ENCODE results near the gene TXNRD2. TPM values are rescaled to one million over a fixed set of nuclear protein-coding genes. Genes with fewer than 3 reads are reported as not detected.
A peak's percentile ranks its signal among the peaks of the same experiment; 100 is the strongest.

The TXNRD2 gene
- total RNA-seq, result 10 to 100 TPM; 14.1 to 21.4 TPM

DNA sequence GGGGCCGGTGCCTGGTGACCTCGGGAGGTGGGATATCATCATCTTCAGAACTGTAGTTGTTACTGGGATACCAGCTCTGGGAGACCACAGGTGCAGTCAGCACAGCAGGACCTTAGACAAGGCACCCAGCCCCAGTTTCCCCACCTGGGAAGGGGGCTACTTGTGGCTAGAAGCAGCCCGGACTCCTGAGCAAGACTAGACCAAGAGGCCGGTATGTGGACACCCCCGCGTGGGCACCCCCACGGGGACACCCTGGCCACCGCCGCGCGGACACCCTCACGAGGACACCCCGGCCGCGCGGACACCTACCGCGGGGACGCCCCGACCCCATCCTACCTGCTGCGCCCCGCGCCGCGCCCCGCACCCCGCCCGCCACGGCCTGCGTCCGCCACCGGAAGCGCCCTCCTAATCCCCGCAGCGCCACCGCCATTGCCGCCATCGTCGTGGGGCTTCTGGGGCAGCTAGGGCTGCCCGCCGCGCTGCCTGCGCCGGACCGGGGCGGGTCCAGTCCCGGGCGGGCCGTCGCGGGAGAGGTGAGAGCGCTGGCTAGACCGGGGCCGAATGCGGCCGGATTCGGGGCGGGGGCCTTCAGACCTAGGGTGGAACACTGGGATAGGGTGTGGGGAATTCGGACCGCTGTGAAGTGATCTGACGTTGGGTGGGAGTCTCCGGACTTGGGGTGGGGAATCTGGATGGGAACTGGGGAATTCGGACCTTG, at the start of gene TXNRD2, which contains the start of gene COMT:
Gene TXNRD2, minus strand, starts transcription at position 454 of the 718 bp plus-strand sequence. Its CDS starts 15 bp downstream, at position 439.
Gene COMT, plus strand, starts transcription at position 408 of the 718 bp plus-strand sequence. CDS start 20,755 bp downstream, outside the sequence.
- peak; percentile 91 for ATAC-seq (replicated peaks)
- no peaks in the 10 kb centered on the region for H3K27me3 Mint-ChIP-seq

GRCh38 chr22:19991395-19991644, 49.7 kb upstream of the TXNRD2 start:
- Mint-ChIP-seq H3K4me1 (peaks cover 6% of the 10 kb centered on the region), H3K36me3 (ENCODE audit: low read depth) (no peaks in the 10 kb centered on the region), H3K27me3 (peaks cover 6% of the 10 kb centered on the region), H3K27ac (no peak overlapping the region), H3K9me3 (no peaks in the 10 kb centered on the region), H3K4me3 (no peak overlapping the region)
- no peak for ATAC-seq (replicated peaks)

More for the DNA sequence above, at the start of gene TXNRD2, which contains the start of gene COMT:
- Mint-ChIP-seq H3K27ac (peak within 1 kb of the TSS; percentile 99), H3K4me1 (peaks cover 17% of the 10 kb centered on the region), H3K36me3 (ENCODE audit: low read depth) (peaks cover 14% of the 10 kb centered on the region), H3K4me3 (peak within 1 kb of the TSS; percentile 98), H3K9me3 (peaks cover 3% of the 10 kb centered on the region)

GRCh38 chr22:19990609-19991394, 49.2 kb upstream of the TXNRD2 start:
- no peak for ATAC-seq (replicated peaks)

DNA sequence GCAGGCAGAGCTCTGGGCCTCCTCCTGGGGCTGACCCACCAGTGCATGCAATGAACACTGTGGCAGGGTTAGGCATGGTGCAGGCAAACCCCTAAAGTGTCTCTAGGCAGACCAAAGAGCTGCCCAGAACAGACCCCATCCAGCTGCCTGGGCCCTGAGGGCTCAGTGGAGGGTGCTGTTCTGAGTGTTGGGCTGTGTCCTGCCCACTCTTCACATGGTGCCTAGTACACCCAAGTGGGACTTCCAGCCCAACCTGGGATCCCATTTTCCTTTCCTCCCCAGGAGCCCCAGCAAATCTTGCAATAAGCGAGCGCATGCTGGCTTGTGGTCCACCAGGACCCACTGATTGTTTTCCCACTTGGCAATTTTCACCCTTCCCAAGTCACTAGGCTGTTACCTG, 48.6 kb upstream of the TXNRD2 start:
- Mint-ChIP-seq H3K4me1 (peaks cover 6% of the 10 kb centered on the region), H3K27me3 (peaks cover 6% of the 10 kb centered on the region)
- no peak for ATAC-seq (replicated peaks)

More at GRCh38 chr22:19990609-19991394, 49.2 kb upstream of the TXNRD2 start:
- Mint-ChIP-seq H3K36me3 (ENCODE audit: low read depth) (no peaks in the 10 kb centered on the region), H3K4me3 (no peak overlapping the region), H3K9me3 (no peaks in the 10 kb centered on the region), H3K4me1 (peaks cover 6% of the 10 kb centered on the region), H3K27ac (no peak overlapping the region), H3K27me3 (peaks cover 6% of the 10 kb centered on the region)

DNA sequence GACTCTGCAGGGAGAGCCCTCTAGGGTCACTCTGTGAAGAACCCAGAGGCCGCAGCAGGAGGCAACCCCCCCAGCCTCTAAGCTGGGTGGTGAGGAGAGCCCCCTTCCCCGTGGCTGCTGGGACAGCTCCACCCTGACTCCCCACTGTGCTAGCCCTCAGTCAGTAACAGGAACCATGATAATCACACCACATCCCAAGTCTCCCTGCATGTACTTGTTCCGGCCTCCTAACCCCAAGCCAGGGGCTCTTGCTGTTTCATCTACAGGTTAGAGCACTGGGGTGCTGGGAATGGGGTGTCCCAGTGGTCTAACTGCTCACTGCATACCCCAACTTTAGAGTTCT, 48.1 kb upstream of the TXNRD2 start:
- no peak overlapping the region for H3K4me3 Mint-ChIP-seq
- H3K27ac Mint-ChIP-seq, result no peak overlapping the region
- H3K36me3 Mint-ChIP-seq (ENCODE audit: low read depth), result no peaks in the 10 kb centered on the region
- peaks cover under 1% of the 10 kb centered on the region for H3K4me1 Mint-ChIP-seq
- H3K9me3 Mint-ChIP-seq, result no peaks in the 10 kb centered on the region
- ATAC-seq (replicated peaks), result no peak
- H3K27me3 Mint-ChIP-seq, result peaks cover 3% of the 10 kb centered on the region

More for the DNA sequence above, 48.6 kb upstream of the TXNRD2 start:
- Mint-ChIP-seq H3K36me3 (ENCODE audit: low read depth) (no peaks in the 10 kb centered on the region), H3K9me3 (no peaks in the 10 kb centered on the region), H3K4me3 (no peak overlapping the region), H3K27ac (no peak overlapping the region)

DNA sequence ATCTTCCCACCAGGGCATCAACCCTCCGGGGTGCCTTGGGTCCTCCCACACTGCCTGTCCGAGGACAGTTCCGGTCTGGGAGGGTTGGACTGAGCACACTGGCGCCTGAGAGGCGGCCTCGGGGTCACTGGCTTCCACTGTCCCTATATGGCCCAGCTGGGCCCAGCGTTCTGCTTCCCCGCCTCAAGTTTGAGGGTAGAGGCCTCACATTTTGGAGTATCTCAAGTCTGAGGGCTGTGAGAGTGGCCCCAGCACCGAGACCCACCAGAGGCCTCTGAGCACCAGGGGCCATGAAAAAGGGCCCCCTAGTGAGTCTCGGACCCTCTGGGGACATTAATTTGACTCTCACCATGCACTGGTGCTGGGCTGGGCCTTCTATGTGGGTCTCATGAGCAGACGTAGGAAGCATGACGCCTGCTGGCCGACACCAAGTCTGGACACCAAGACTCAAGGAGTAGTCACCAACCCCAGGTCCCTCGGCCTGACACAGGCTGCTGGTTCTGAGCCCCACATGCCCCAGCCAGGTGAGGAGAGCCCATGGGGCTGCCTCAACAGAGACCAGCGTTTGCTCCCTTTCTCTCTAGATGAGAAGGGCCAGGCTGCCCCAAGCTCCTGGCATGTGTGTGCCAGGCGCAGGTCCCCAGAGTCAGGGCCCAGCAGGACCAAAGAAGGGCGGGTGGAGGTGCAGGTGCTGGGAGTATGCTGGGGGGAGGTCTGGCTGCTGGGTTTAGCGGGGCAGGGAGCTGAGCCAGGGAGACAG, 47.5 kb upstream of the TXNRD2 start:
- no peak overlapping the region for H3K4me3 Mint-ChIP-seq
- peaks cover 2% of the 10 kb centered on the region for H3K27me3 Mint-ChIP-seq
- no peaks in the 10 kb centered on the region for H3K9me3 Mint-ChIP-seq
- no peaks in the 10 kb centered on the region for H3K36me3 Mint-ChIP-seq (ENCODE audit: low read depth)
- ATAC-seq (replicated peaks), result no peak
- H3K27ac Mint-ChIP-seq, result no peak overlapping the region
- H3K4me1 Mint-ChIP-seq, result no peaks in the 10 kb centered on the region

- H3K27ac Mint-ChIP-seq, result no peak overlapping the region
- no peaks in the 10 kb centered on the region for H3K9me3 Mint-ChIP-seq
- no peaks in the 10 kb centered on the region for H3K36me3 Mint-ChIP-seq (ENCODE audit: low read depth)
- H3K27me3 Mint-ChIP-seq, result no peaks in the 10 kb centered on the region
- no peaks in the 10 kb centered on the region for H3K4me1 Mint-ChIP-seq
- ATAC-seq (replicated peaks), result no peak
- peak overlapping the region; percentile 34 for H3K4me3 Mint-ChIP-seq
Measured at GRCh38 chr22:19988331-19988808, 46.8 kb upstream of the TXNRD2 start.

DNA sequence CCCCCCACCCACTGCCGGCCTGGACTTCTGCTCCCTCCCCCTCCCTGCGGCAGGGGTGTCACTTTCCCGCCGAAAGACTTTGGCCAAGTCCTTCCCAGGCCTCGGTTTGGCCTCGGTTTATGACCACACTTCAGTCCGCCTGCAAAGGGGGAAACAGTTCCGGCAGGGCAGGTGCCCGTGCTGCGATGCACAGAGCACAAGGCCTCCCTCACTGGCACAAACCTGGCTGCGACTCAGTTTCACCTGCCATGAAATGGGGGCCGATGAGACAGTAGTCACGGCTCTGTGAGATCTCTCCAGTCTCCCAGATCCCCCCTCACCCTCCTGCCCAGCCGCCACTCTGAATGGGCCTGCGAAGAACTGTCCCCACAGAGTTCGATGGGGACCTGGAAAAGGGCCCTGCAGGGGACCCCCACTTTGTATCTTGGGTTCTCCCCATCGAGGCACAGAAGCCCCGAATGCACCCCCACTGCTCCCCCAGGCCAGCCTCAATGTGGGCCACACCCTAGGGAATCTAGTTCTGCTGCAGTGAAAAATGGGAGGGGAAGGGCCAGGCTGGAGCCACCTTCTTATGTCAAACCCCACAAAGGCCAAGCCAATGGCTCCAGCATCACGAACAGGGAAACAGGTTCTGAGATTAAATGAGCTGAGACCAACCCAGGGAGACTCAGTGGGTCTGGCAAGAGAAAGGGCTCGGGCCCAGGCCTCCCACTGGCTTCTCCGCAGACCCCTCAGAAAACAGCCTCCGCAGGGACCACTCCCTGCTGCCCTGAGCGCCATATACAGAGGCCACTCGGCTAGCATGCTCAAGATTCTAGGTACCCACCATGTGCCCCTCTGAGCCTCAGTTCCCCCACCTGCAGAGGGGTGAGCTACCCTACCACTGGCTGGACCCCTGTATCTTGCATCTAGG, 46.0 kb upstream of the TXNRD2 start:
- H3K4me1 Mint-ChIP-seq, result no peaks in the 10 kb centered on the region
- H3K27me3 Mint-ChIP-seq, result no peaks in the 10 kb centered on the region
- H3K4me3 Mint-ChIP-seq, result peak overlapping the region; percentile 34
- ATAC-seq (replicated peaks), result no peak
- no peaks in the 10 kb centered on the region for H3K36me3 Mint-ChIP-seq (ENCODE audit: low read depth)
- no peaks in the 10 kb centered on the region for H3K9me3 Mint-ChIP-seq
- H3K27ac Mint-ChIP-seq, result no peak overlapping the region

GRCh38 chr22:19986410-19987341, 45.1 kb upstream of the TXNRD2 start:
- Mint-ChIP-seq H3K9me3 (no peaks in the 10 kb centered on the region), H3K27ac (no peak overlapping the region), H3K4me1 (no peaks in the 10 kb centered on the region), H3K36me3 (ENCODE audit: low read depth) (no peaks in the 10 kb centered on the region), H3K27me3 (no peaks in the 10 kb centered on the region), H3K4me3 (peak overlapping the region; percentile 21)
- ATAC-seq (replicated peaks), result peak; percentile 92

DNA sequence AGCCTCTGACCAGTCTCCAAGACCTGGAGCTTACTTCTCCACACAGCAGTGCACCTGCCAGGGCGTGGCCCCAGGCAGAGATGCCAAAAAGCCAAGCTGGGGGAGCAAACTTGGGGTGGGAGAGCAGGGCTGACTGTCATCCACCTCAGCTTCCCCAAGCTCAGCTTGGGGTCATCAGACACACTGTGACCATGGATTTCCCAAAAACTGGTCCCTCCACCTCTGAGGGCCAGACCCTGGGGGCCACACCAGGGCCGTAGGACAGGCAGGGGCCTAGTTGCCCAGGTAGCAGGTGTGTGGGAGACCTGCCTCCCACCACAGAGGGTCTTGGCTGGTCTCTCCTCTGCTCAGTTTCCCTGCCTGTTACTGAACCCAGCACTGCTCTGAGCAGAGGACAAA, 44.4 kb upstream of the TXNRD2 start:
- no peak for ATAC-seq (replicated peaks)
- Mint-ChIP-seq H3K27me3 (no peaks in the 10 kb centered on the region), H3K4me1 (no peaks in the 10 kb centered on the region), H3K27ac (no peak overlapping the region), H3K4me3 (peak overlapping the region; percentile 21), H3K9me3 (no peaks in the 10 kb centered on the region), H3K36me3 (ENCODE audit: low read depth) (no peaks in the 10 kb centered on the region)

GRCh38 chr22:19984851-19985811, 43.5 kb upstream of the TXNRD2 start:
- H3K36me3 Mint-ChIP-seq (ENCODE audit: low read depth), result no peaks in the 10 kb centered on the region
- H3K4me3 Mint-ChIP-seq, result no peak overlapping the region
- no peaks in the 10 kb centered on the region for H3K27me3 Mint-ChIP-seq
- no peaks in the 10 kb centered on the region for H3K9me3 Mint-ChIP-seq
- no peak overlapping the region for H3K27ac Mint-ChIP-seq
- no peak for ATAC-seq (replicated peaks)
- H3K4me1 Mint-ChIP-seq, result no peaks in the 10 kb centered on the region

GRCh38 chr22:19984201-19984753, 42.7 kb upstream of the TXNRD2 start:
- ATAC-seq (replicated peaks), result peak; percentile 44
- Mint-ChIP-seq H3K4me1 (no peaks in the 10 kb centered on the region), H3K27ac (no peak overlapping the region), H3K36me3 (ENCODE audit: low read depth) (no peaks in the 10 kb centered on the region), H3K4me3 (no peak overlapping the region), H3K27me3 (no peaks in the 10 kb centered on the region), H3K9me3 (no peaks in the 10 kb centered on the region)
